Measurements from ENCODE around the gene PEX13. TPM values are rescaled to one million over a fixed set of nuclear protein-coding genes. Genes with fewer than 3 reads are reported as not detected.
A peak's percentile ranks its signal among the peaks of the same experiment; 100 is the strongest.
"Not testable (repeated sequence)": the region's sequence is repeated elsewhere in the genome, so short reads cannot be mapped to it uniquely, and the experiment has no call there.

PEX13 gene
- total RNA-seq, 1 donor from 2014 or later, result 28.8 TPM

DNA sequence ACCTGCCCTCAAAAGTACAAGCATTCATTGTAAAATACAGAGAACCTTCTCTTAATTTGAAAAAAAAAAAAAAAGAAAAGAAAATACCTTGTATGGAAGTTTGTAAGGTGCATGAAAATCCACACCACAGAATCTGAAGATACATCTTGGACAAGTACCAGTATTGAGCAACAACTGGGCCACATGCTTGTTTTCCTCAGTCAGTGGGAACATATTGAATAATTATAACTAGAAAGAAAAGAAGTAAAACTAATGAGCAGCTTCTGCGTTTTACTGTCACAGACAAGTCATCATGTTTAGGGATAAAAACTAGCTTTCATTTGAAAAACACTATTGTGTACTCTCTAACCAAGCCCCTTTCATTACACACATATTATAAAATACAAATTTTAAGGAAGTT is 5.8 kb upstream of the PEX13 start:
- no peak overlapping the region for H2AFZ ChIP-seq (ENCODE audit: low read depth, low read length)
- no peak overlapping the region for H3K9ac ChIP-seq (ENCODE audit: low read length)
- peaks cover 6% of the 10 kb centered on the region for H3K4me1 ChIP-seq (ENCODE audit: insufficient read depth, low read length)
- Mint-ChIP-seq H3K36me3 (ENCODE audit: low read depth, unreplicated experiment) (peaks cover 2% of the 10 kb centered on the region), H3K4me3 (ENCODE audit: unreplicated experiment) (no peak overlapping the region), H3K4me1 (ENCODE audit: low read depth, unreplicated experiment) (peaks cover 20% of the 10 kb centered on the region), H3K9me3 (ENCODE audit: unreplicated experiment) (no peaks in the 10 kb centered on the region), H3K27ac (ENCODE audit: unreplicated experiment) (peak overlapping the region; percentile 51), H3K27me3 (ENCODE audit: low read depth, unreplicated experiment) (no peaks in the 10 kb centered on the region)
- H3K79me2 ChIP-seq (ENCODE audit: insufficient read depth, low read length), result peaks cover 24% of the 10 kb centered on the region
- DNase-seq (ENCODE audit: low read depth), result peak; percentile 36
- H3K4me3 ChIP-seq (ENCODE audit: insufficient read depth, low read depth, low read length), result no peak overlapping the region
- no peaks in the 10 kb centered on the region for H3K9me3 ChIP-seq (ENCODE audit: insufficient read depth, low read depth, low read length)
- H3K27ac ChIP-seq (ENCODE audit: low read depth, low read length), result peak overlapping the region; percentile 31
- H3K36me3 ChIP-seq (ENCODE audit: insufficient read depth, low read length), result no peaks in the 10 kb centered on the region
- H3K27me3 ChIP-seq (ENCODE audit: insufficient read depth, low read length), result no peaks in the 10 kb centered on the region
- TF ChIP-seq, protein P1, sequence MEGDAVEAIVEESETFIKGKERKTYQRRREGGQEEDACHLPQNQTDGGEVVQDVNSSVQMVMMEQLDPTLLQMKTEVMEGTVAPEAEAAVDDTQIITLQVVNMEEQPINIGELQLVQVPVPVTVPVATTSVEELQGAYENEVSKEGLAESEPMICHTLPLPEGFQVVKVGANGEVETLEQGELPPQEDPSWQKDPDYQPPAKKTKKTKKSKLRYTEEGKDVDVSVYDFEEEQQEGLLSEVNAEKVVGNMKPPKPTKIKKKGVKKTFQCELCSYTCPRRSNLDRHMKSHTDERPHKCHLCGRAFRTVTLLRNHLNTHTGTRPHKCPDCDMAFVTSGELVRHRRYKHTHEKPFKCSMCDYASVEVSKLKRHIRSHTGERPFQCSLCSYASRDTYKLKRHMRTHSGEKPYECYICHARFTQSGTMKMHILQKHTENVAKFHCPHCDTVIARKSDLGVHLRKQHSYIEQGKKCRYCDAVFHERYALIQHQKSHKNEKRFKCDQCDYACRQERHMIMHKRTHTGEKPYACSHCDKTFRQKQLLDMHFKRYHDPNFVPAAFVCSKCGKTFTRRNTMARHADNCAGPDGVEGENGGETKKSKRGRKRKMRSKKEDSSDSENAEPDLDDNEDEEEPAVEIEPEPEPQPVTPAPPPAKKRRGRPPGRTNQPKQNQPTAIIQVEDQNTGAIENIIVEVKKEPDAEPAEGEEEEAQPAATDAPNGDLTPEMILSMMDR (IDR thresholded peaks at IDR 0.05; ENCODE audit: insufficient read depth, low read depth, low read length), result no peak
- TF ChIP-seq EZH2 (IDR thresholded peaks at IDR 0.05; ENCODE audit: insufficient read depth, low read length), result no peak
- FAIRE-seq, result no peak
- H3K4me2 ChIP-seq (ENCODE audit: low read length), result peak overlapping the region; percentile 40
- no peaks in the 10 kb centered on the region for H4K20me1 ChIP-seq (ENCODE audit: insufficient read depth, low read length)

- not testable (repeated sequence) for H3K9me3 Mint-ChIP-seq (ENCODE audit: unreplicated experiment); H3K36me3 ChIP-seq (ENCODE audit: insufficient read depth, low read length); H3K4me1 ChIP-seq (ENCODE audit: insufficient read depth, low read length); H3K27me3 Mint-ChIP-seq (ENCODE audit: low read depth, unreplicated experiment); H3K4me3 ChIP-seq (ENCODE audit: insufficient read depth, low read depth, low read length); H3K4me3 Mint-ChIP-seq (ENCODE audit: unreplicated experiment); H2AFZ ChIP-seq (ENCODE audit: low read depth, low read length); H3K27me3 ChIP-seq (ENCODE audit: insufficient read depth, low read length); H3K9ac ChIP-seq (ENCODE audit: low read length); H3K9me3 ChIP-seq (ENCODE audit: insufficient read depth, low read depth, low read length); H4K20me1 ChIP-seq (ENCODE audit: insufficient read depth, low read length); H3K36me3 Mint-ChIP-seq (ENCODE audit: low read depth, unreplicated experiment)
- Mint-ChIP-seq H3K4me1 (ENCODE audit: low read depth, unreplicated experiment) (peaks cover 18% of the 10 kb centered on the region), H3K27ac (ENCODE audit: unreplicated experiment) (peak overlapping the region; percentile 51)
- FAIRE-seq (peak; percentile 76), DNase-seq (ENCODE audit: low read depth) (peak; percentile 66)
- peak overlapping the region; percentile 31 for H3K27ac ChIP-seq (ENCODE audit: low read depth, low read length)
- H3K4me2 ChIP-seq (ENCODE audit: low read length), result peak overlapping the region; percentile 40
- H3K79me2 ChIP-seq (ENCODE audit: insufficient read depth, low read length), result peaks cover 27% of the 10 kb centered on the region
These were observed 5.2 kb upstream of the PEX13 start for GRCh38 chr2:61012303-61012702.

GRCh38 chr2:61013382-61013781 is 4.1 kb upstream of the PEX13 start:
- H3K4me1 Mint-ChIP-seq (ENCODE audit: low read depth, unreplicated experiment), result peaks cover 18% of the 10 kb centered on the region
- H3K36me3 Mint-ChIP-seq (ENCODE audit: low read depth, unreplicated experiment), result peaks cover 2% of the 10 kb centered on the region
- no peaks in the 10 kb centered on the region for H3K9me3 Mint-ChIP-seq (ENCODE audit: unreplicated experiment)
- Histone ChIP-seq H3K4me1 (ENCODE audit: insufficient read depth, low read length) (peaks cover 6% of the 10 kb centered on the region), H3K4me3 (ENCODE audit: insufficient read depth, low read depth, low read length) (no peak overlapping the region), H3K27me3 (ENCODE audit: insufficient read depth, low read length) (no peaks in the 10 kb centered on the region), H3K36me3 (ENCODE audit: insufficient read depth, low read length) (no peaks in the 10 kb centered on the region), H3K9ac (ENCODE audit: low read length) (no peak overlapping the region), H4K20me1 (ENCODE audit: insufficient read depth, low read length) (no peaks in the 10 kb centered on the region), H2AFZ (ENCODE audit: low read depth, low read length) (no peak overlapping the region), H3K27ac (ENCODE audit: low read depth, low read length) (no peak overlapping the region), H3K79me2 (ENCODE audit: insufficient read depth, low read length) (peaks cover 36% of the 10 kb centered on the region), H3K4me2 (ENCODE audit: low read length) (no peak overlapping the region), H3K9me3 (ENCODE audit: insufficient read depth, low read depth, low read length) (no peaks in the 10 kb centered on the region)
- H3K27me3 Mint-ChIP-seq (ENCODE audit: low read depth, unreplicated experiment), result no peaks in the 10 kb centered on the region
- FAIRE-seq (no peak), DNase-seq (ENCODE audit: low read depth) (no peak)
- peak overlapping the region; percentile 62 for H3K27ac Mint-ChIP-seq (ENCODE audit: unreplicated experiment)
- no peak overlapping the region for H3K4me3 Mint-ChIP-seq (ENCODE audit: unreplicated experiment)
- TF ChIP-seq, protein P1 (IDR thresholded peaks at IDR 0.05; ENCODE audit: insufficient read depth, low read depth, low read length), result no peak
- TF ChIP-seq EZH2 (IDR thresholded peaks at IDR 0.05; ENCODE audit: insufficient read depth, low read length), result no peak
